Aorta (tissue), 5 donors: ENCODE results near the gene ACMSD. TPM values are rescaled to one million over a fixed set of nuclear protein-coding genes. Genes with fewer than 3 reads are reported as not detected.
"Not testable (repeated sequence)": the region's sequence is repeated elsewhere in the genome, so short reads cannot be mapped to it uniquely, and the experiment has no call there.

ENCODE experiments used
- ATAC-seq: fragments of 200-7000 bp; cut with Tn5 transposase; one replicate; pipeline ENCODE4 v1.9.1; 2022; ENCODE audit warnings: moderate library complexity; ENCODE audit not compliant: low FRiP score
- DNase-seq, 2 donors: peaks; one replicate each; pipeline ENCODE4 v3.0.0-alpha.2; 2020
- H3K27ac ChIP-seq, 2 donors: one replicate each; pipeline ENCODE4 v1.5.1; 2013; ENCODE audit warnings: low read length in 2 of 2, mild to moderate bottlenecking in 2 of 2, moderate library complexity in 2 of 2, control low read depth in 1 of 2, inconsistent platforms in 1 of 2, low read depth in 1 of 2
- H3K27me3 ChIP-seq, 2 donors: one replicate each; pipeline ENCODE4 v1.6.1; 2013; ENCODE audit warnings: control low read depth in 1 of 2, low read length in 1 of 2, mild to moderate bottlenecking in 1 of 2, moderate library complexity in 1 of 2; ENCODE audit not compliant: insufficient read depth in 2 of 2, control insufficient read depth in 1 of 2
- H3K36me3 ChIP-seq, 2 donors: one replicate each; pipeline ENCODE4 v1.6.1; 2013; ENCODE audit warnings: control low read depth in 1 of 2, low read length in 1 of 2, mild to moderate bottlenecking in 1 of 2; ENCODE audit not compliant: insufficient read depth in 2 of 2, control insufficient read depth in 1 of 2
- H3K4me1 ChIP-seq, 2 donors: one replicate each; pipeline ENCODE4 v1.6.1; 2013; ENCODE audit warnings: low read length in 2 of 2, control low read depth in 1 of 2, mild to moderate bottlenecking in 1 of 2, moderate library complexity in 1 of 2; ENCODE audit not compliant: insufficient read depth in 2 of 2, control insufficient read depth in 1 of 2
- H3K4me3 ChIP-seq, 2 donors: one replicate each; pipeline ENCODE4 v1.5.1; 2013; ENCODE audit warnings: low read length in 2 of 2, control low read depth in 1 of 2, mild to moderate bottlenecking in 1 of 2
- H3K9me3 ChIP-seq: one replicate; pipeline ENCODE4 v1.6.1; 2013; ENCODE audit warnings: mild to moderate bottlenecking, low read length; ENCODE audit not compliant: control insufficient read depth
- WGBS, 2 donors: extraction: QIAGEN DNeasy Blood & Tissue Kit; methylation state at CpG; one replicate each; pipeline ENCODE4 v1.1.7; 2013; 5-methylcytosine and 5-hydroxymethylcytosine counted together
- intact Hi-C, 2 donors: fragments of 100-400 bp; cut with DNase I; formaldehyde crosslinking; loops; one replicate each; pipeline versions ENCODE4 v1.14.2 to v1.15.0; 2022
- polyA plus RNA-seq, 2 donors: library from polyadenylated mRNA; stranded (reverse); fragments of 200-250 nt; gene quantifications; one replicate each; pipeline ENCODE4 v1.2.3, GENCODE V29; 2013
- total RNA-seq, 2 donors: library from RNA; stranded (reverse); fragmentation: NEBNext Ultra II Directional; extraction: Animal tissue kit (Norgen Biotek cat#: 25700); gene quantifications; one replicate each; pipeline ENCODE4 v1.2.1, GENCODE V29; 2021
- donor health status: healthy with polysubstance abuse.
- donor health status: Bipolar disorder and iron deficiency.
- donor health status: DM: no; HTN: no; CAD: no.
- donor health status: DM: no; HTN: no; CAD: no.
- donor health status: DM: yes; HTN: yes; CAD: no.

ACMSD gene
- total and polyA plus RNA-seq, 4 donors = not detected

DNA sequence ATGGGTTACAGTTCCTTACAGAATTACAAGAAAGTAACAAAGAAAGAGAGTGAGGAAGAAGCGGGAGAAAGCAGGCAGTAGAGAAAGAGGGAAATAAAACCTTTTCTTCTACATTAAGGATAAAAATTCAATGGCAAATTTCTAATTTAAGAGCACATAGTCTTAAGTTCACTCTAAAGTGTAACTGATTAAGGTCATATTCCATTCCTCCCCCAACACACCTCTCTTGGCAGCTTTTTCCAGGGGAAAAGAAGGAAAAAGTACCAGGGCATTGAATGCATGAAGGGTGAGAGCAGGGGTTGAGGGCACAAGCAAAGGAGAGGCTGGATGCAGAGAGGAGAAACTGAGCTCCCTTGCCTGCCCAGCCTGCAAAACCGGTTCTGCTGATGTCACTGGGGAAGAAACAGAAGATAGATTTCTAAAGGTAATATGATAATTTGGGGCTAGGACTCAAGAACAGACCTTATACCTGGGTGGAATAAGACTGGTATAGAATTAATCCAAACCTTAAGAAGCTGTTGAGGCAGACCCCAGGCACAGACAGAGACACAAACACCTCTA is 4.6 kb downstream of the ACMSD start:
- Histone ChIP-seq H3K4me3 (no peak overlapping the region), H3K27me3 (no peaks in the 10 kb centered on the region), H3K9me3 (no peaks in the 10 kb centered on the region), H3K4me1 (no peaks in the 10 kb centered on the region), H3K36me3 (no peaks in the 10 kb centered on the region), H3K27ac (no peak overlapping the region)
- WGBS, 2 donors = 78 to 79% methylated on average over 2 of the region's 2 CpGs
- ATAC-seq = no peak
- no peak for DNase-seq
- intact Hi-C loops = no loop called here

DNA sequence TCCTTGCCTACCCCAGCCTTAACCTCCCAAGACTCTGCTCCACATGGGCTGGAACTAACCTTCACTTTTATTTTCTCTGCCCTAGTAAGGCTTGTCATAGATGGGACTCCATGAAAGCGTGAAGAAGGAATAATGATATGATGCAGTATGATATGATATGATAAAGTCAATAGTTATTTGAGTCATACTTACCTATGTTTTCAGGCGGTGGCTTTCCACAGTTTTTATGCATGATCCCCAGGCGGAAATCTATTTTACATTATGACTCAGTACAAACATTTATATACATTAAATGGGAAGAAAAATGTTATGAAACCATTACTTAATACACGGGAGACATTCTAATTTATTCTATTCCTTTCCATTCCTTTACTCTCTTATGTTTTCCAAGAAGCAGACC is 5.6 kb downstream of the ACMSD start:
- Histone ChIP-seq H3K27me3 (no peaks in the 10 kb centered on the region), H3K4me3 (no peak overlapping the region), H3K27ac (no peak overlapping the region), H3K36me3 (no peaks in the 10 kb centered on the region), H3K4me1 (no peaks in the 10 kb centered on the region), H3K9me3 (peaks cover 2% of the 10 kb centered on the region)
- no peak for DNase-seq
- intact Hi-C loops = no loop called here
- 57 to 63% methylated on average over 4 of the region's 4 CpGs for WGBS, 2 donors
- ATAC-seq = no peak

DNA sequence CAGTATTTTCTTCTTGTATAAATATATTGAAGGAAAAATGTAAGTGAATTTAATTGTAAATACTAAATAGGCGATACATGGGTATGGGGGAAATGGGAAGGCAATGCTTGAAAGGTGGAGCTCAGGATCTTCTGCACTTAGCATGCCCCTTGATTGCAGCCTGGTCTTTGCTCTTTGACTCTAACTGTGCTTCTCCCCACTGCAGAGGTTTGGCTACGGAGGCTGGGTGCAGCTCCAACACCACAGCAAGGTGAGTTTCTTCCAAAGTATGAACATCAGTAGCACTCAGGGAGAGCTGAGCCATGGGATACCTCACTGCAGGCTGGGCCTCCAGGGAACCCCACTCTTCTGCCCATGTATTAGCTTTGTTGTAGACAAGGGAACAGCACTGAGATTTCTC is 6.6 kb downstream of the ACMSD start:
- Histone ChIP-seq H3K36me3 (no peaks in the 10 kb centered on the region), H3K4me1 (no peaks in the 10 kb centered on the region), H3K4me3 (no peak overlapping the region), H3K27ac (no peak overlapping the region), H3K27me3 (no peaks in the 10 kb centered on the region), H3K9me3 (peaks cover 2% of the 10 kb centered on the region)
- WGBS, 2 donors = 79 to 81% methylated on average over 2 of the region's 2 CpGs
- ATAC-seq = no peak
- DNase-seq = no peak
- intact Hi-C loops = no loop called here

DNA sequence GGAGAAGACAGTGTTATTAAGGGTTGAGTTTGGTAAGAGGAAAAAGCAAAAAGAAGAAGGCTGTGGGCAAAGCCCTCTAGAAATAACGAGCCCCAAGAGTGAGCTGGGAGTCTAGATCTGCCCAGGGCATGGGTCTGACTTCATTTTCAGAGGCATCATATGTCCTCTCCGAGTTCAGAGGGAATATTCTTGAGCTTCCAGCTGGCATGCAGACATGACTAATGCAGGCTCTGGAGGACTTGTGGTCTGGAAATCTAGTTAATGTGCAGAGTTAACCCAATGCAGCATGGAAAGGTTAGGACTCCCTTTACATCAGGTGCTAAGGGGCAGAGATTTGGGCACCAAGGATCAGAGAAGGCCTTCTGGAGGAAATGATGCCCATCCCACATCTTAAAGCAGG is 7.3 kb downstream of the ACMSD start:
- Histone ChIP-seq H3K36me3 (no peaks in the 10 kb centered on the region), H3K4me3 (no peak overlapping the region), H3K27ac (no peak overlapping the region), H3K27me3 (no peaks in the 10 kb centered on the region), H3K9me3 (peaks cover 2% of the 10 kb centered on the region), H3K4me1 (no peaks in the 10 kb centered on the region)
- DNase-seq (no peak), ATAC-seq (no peak)
- intact Hi-C loops = no loop called here
- 44% methylated on average over 2 of the region's 2 CpGs for WGBS, 2 donors

DNA sequence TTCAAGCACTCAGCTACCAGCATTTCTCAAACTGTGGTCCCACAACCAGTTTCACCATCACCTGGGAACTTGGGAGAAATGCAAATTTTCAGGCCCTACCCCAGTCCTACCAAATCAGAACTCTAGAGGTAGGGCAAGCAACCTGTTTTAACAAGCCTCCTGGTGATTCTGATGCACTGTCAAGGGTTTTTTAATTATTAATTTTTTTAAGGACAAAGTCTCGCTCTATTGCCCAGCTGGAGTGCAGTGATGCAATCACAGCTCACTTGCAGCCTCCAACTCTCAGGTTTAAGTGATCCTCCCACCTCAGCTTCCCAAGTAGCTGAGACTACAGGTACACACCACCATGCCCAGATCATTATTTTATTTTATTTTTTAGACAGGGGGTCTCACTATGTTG is 7.8 kb downstream of the ACMSD start:
- no peaks in the 10 kb centered on the region for H3K4me1 ChIP-seq
- H3K36me3 ChIP-seq = no peaks in the 10 kb centered on the region
- intact Hi-C loops = no loop called here
- ATAC-seq (no peak), DNase-seq (no peak)
- H3K27me3 ChIP-seq = no peaks in the 10 kb centered on the region
- H3K4me3 ChIP-seq = no peak overlapping the region
- WGBS, 2 donors = 87 to 97% methylated on average over 1 of the region's 1 CpG
- peaks cover 2% of the 10 kb centered on the region for H3K9me3 ChIP-seq
- H3K27ac ChIP-seq = no peak overlapping the region

DNA sequence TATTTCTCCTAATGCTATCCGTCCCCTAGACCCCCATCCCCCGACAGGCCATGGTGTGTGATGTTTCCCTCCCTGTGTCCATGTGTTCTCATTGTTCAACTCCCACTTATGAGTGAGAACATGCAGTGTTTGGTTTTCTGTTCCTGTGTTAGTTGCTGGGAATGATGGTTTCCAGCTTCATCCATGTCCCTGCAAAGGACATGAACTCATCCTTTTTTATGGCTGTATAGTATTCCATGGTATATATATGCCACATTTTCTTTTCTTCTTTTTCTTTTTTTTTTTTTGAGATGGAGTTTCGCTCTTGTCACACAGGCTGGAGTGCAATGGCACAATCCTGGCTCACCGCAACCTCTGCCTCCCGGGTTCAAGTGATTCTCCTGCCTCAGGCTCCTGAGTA is 9.2 kb downstream of the ACMSD start:
- H3K27me3 ChIP-seq, H3K9me3 ChIP-seq, H3K4me1 ChIP-seq, H3K27ac ChIP-seq, DNase-seq, H3K36me3 ChIP-seq, ATAC-seq, intact Hi-C loops, H3K4me3 ChIP-seq: not testable (repeated sequence)
- 93 to 95% methylated on average over 4 to 5 of the region's 5 CpGs for WGBS, 2 donors

DNA sequence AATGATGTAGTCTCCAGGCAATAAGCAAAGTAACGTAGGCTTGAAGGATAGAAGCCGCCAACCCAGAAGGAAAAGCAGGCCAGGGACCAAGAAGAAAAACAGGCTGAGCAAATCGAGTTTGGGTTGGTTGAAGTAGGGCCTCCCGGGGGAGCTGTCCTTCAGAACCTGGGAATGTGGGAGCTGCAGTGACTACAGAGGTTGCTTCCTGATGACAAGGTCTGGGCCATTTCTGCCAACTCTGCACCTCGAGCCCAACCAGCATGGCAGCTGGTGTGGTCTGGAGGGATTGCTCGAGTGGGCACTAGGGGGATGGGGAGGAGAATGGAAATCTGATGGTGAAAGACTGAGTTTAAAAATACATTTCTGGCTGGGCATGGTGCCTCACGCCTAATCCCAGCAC is 14.1 kb downstream of the ACMSD start:
- intact Hi-C loops = no loop called here

DNA sequence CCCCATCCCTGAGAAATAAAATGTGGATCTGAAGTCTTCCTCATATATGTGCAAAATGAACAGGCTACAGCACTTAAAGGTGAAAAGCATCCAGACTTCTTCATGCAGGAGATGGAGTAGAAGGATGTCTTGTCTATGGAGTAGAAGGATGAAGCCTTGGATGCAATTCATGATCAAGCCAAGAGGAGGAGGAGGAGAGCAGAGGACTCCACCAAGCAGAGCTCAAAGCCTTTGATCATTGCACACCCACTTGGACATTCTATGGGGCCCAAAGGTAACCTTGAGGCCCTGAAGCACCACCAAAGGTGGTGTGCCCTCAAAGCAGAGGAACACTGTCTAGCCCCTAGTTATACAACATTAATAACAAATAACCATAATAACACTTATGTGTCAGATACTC is 17.3 kb downstream of the ACMSD start:
- Histone ChIP-seq H3K27me3 (no peaks in the 10 kb centered on the region), H3K4me3 (no peak overlapping the region), H3K36me3 (no peaks in the 10 kb centered on the region), H3K9me3 (no peaks in the 10 kb centered on the region), H3K27ac (no peak overlapping the region), H3K4me1 (no peaks in the 10 kb centered on the region)
- ATAC-seq (no peak), DNase-seq (no peak)
- intact Hi-C loops = no loop called here

More for the DNA sequence above, 14.1 kb downstream of the ACMSD start:
- Histone ChIP-seq H3K36me3 (no peaks in the 10 kb centered on the region), H3K9me3 (peaks cover 2% of the 10 kb centered on the region), H3K27me3 (no peaks in the 10 kb centered on the region), H3K4me1 (no peaks in the 10 kb centered on the region), H3K27ac (no peak overlapping the region), H3K4me3 (no peak overlapping the region)
- WGBS, 2 donors = 12 to 22% methylated on average over 7 of the region's 7 CpGs
- DNase-seq = no peak
- ATAC-seq = no peak

DNA sequence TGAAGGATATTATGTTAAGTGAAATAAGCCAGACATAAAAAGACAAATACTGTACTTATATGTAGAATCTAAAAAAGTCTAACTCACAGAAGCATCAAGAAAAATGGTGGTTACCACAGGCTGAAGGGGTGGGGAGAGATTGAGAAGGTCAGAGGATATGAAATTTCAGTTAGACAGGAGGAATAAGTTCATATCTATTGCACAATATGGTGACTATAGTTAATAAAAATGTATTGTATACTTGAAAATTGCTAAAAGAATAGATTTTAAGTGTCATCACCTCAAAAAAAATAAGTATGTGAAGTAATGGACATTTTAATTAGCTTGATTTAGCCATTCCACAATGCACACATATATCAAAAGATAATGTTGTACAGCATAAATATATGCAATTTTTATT is 19.8 kb downstream of the ACMSD start:
- no peak overlapping the region for H3K27ac ChIP-seq
- no peak overlapping the region for H3K4me3 ChIP-seq
- DNase-seq (no peak), ATAC-seq (no peak)
- intact Hi-C loops = no loop called here
- no peaks in the 10 kb centered on the region for H3K36me3 ChIP-seq
- no peaks in the 10 kb centered on the region for H3K9me3 ChIP-seq
- no peaks in the 10 kb centered on the region for H3K27me3 ChIP-seq
- H3K4me1 ChIP-seq = no peaks in the 10 kb centered on the region
